Measurements from ENCODE around the gene ITPR3.

Gene ITPR3

DNA sequence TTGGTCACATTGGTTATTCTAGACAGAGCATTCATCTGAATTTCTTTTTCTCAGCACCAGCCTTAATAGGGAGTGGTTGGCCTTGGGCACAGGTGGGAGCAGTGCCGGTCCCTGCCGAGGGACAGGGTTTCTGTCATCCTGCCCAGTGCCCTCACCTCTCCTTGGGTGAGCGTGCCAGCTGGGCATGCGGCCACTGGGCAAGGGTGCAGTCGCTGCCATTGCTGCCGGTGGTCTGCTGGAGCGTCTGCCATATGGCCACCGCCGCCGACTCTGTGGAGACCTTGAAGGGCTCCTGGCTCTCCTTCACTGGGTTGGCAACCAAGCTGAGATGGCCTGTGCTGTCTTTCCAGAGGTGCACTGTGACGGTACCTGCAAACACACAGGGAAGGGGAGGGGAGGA, 106.8 kb downstream of the ITPR3 start:
- Histone ChIP-seq H3K4me1 (ENCODE audit: control insufficient read depth in 2 of 2, insufficient read depth in 1 of 2, low read depth in 1 of 2, low read length in 2 of 2) (peaks cover 0 to 7% of the 10 kb centered on the region in 2 donors), H2BK120ac (ENCODE audit: low read depth, low read length) (no peak overlapping the region), H3K23ac (ENCODE audit: low read depth, low read length, poor library complexity) (no peak overlapping the region), H2AK5ac (ENCODE audit: low read depth, low read length) (no peak overlapping the region), H2BK5ac (ENCODE audit: low read length) (no peak overlapping the region), H3K9me3 (replicated peaks in 1 of 2; ENCODE audit: control insufficient read depth in 2 of 2, insufficient read depth in 1 of 2, low read depth in 1 of 2, low read length in 2 of 2) (no peaks in the 10 kb centered on the region), H2BK15ac (ENCODE audit: low read length) (no peak overlapping the region), H3K79me1 (ENCODE audit: low read depth, low read length) (no peaks in the 10 kb centered on the region), H2AFZ (ENCODE audit: low read length) (no peak overlapping the region), H2BK12ac (ENCODE audit: low read length) (no peak overlapping the region), H3K14ac (ENCODE audit: low read length) (no peak overlapping the region), H3K4me3 (ENCODE audit: low read length in 2 of 2) (no peak overlapping the region), H4K91ac (ENCODE audit: low read depth, low read length, poor library complexity) (no peak overlapping the region), H3K4ac (ENCODE audit: low read length) (no peak overlapping the region), H3K27ac (replicated peaks; ENCODE audit: low read length) (no peak overlapping the region), H3K27me3 (ENCODE audit: control insufficient read depth in 3 of 3, insufficient read depth in 3 of 3, low read depth in 1 of 3, low read length in 3 of 3) (peaks cover 0 to 31% (median 0%) of the 10 kb centered on the region in 3 experiments), H4K8ac (ENCODE audit: low read depth, low read length) (no peak overlapping the region), H3K36me3 (replicated peaks in 1 of 2; ENCODE audit: control insufficient read depth in 2 of 2, insufficient read depth in 2 of 2, low read length in 2 of 2) (no peaks in the 10 kb centered on the region), H3K18ac (ENCODE audit: low read length) (no peak overlapping the region), H3K9ac (ENCODE audit: low read depth, low read length, poor library complexity) (no peak overlapping the region), H3K4me2 (ENCODE audit: insufficient read depth, low read length, poor library complexity, severe bottlenecking) (no peak overlapping the region)
- DNase-seq (ENCODE audit: low spot score): no peak
- no CpG with 5 or more reads among the region's 11 CpGs for WGBS, 2 donors (ENCODE audit: extremely low coverage in 2 of 2, insufficient read length in 2 of 2, insufficient replicate concordance in 1 of 2)

DNA sequence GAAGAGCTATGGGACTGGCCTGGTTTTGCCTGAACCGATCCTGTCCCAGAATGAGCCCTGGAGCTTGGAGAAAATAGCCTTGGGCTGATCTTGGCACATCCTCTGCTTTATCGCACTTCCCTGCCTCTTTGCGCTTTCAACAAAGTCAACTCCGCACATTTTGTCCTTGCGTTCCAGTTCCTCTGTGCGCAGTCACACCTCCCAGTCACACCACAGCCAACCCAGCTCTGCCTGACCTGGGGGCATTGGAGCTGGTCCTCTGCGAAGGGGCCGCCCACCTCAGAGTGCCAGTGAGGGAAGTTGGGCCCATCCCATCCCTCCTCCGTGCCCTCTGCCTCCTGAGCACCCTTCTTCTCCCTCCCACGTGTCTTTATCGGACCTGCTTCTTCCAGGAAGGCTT, 107.3 kb downstream of the ITPR3 start:
- Histone ChIP-seq H3K36me3 (replicated peaks in 1 of 2; ENCODE audit: control insufficient read depth in 2 of 2, insufficient read depth in 2 of 2, low read length in 2 of 2) (no peaks in the 10 kb centered on the region), H3K23ac (ENCODE audit: low read depth, low read length, poor library complexity) (no peak overlapping the region), H3K18ac (ENCODE audit: low read length) (peak overlapping the region; percentile 42), H3K27ac (replicated peaks; ENCODE audit: low read length) (no peak overlapping the region), H3K4ac (ENCODE audit: low read length) (no peak overlapping the region), H2AFZ (ENCODE audit: low read length) (no peak overlapping the region), H3K4me3 (ENCODE audit: low read length in 2 of 2) (no peak overlapping the region), H3K27me3 (ENCODE audit: control insufficient read depth in 3 of 3, insufficient read depth in 3 of 3, low read depth in 1 of 3, low read length in 3 of 3) (peaks cover 0 to 30% (median 0%) of the 10 kb centered on the region in 3 experiments), H4K8ac (ENCODE audit: low read depth, low read length) (no peak overlapping the region), H2BK5ac (ENCODE audit: low read length) (peak overlapping the region; percentile 4), H3K4me2 (ENCODE audit: insufficient read depth, low read length, poor library complexity, severe bottlenecking) (no peak overlapping the region), H3K79me1 (ENCODE audit: low read depth, low read length) (no peaks in the 10 kb centered on the region), H2BK15ac (ENCODE audit: low read length) (no peak overlapping the region), H2BK12ac (ENCODE audit: low read length) (no peak overlapping the region), H3K14ac (ENCODE audit: low read length) (no peak overlapping the region), H2AK5ac (ENCODE audit: low read depth, low read length) (no peak overlapping the region), H3K4me1 (ENCODE audit: control insufficient read depth in 2 of 2, insufficient read depth in 1 of 2, low read depth in 1 of 2, low read length in 2 of 2) (peaks cover 0 to 7% of the 10 kb centered on the region in 2 donors), H3K9me3 (replicated peaks in 1 of 2; ENCODE audit: control insufficient read depth in 2 of 2, insufficient read depth in 1 of 2, low read depth in 1 of 2, low read length in 2 of 2) (no peaks in the 10 kb centered on the region), H2BK120ac (ENCODE audit: low read depth, low read length) (no peak overlapping the region), H3K9ac (ENCODE audit: low read depth, low read length, poor library complexity) (peak overlapping the region; percentile 9), H4K91ac (ENCODE audit: low read depth, low read length, poor library complexity) (no peak overlapping the region)
- WGBS, 2 donors (ENCODE audit: extremely low coverage in 2 of 2, insufficient read length in 2 of 2, insufficient replicate concordance in 1 of 2): no CpG with 5 or more reads among the region's 11 CpGs
- no peak for DNase-seq (ENCODE audit: low spot score)

DNA sequence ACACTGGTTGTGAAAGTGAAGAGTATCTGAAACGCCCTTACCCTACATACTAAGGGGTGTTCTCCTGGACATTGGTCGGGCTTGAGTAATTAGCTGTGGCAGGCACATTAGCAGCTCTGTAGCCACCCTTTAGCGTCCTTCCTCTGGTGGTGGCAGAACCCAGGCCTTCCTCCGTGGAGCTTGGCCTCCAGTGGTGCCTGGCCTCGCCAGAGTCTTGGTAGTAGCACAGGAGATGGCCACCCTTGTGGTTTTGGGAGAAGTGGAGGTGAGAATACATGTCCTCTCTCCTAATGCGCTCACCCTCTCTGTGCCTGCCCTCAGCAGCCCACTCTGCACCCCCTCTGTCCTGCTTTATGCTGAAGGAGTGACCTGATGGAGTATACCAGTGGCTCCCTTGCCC, 107.9 kb downstream of the ITPR3 start:
- Histone ChIP-seq H3K9ac (ENCODE audit: low read depth, low read length, poor library complexity) (no peak overlapping the region), H3K4me2 (ENCODE audit: insufficient read depth, low read length, poor library complexity, severe bottlenecking) (no peak overlapping the region), H3K4ac (ENCODE audit: low read length) (no peak overlapping the region), H2AFZ (ENCODE audit: low read length) (no peak overlapping the region), H2BK120ac (ENCODE audit: low read depth, low read length) (no peak overlapping the region), H3K23ac (ENCODE audit: low read depth, low read length, poor library complexity) (peak overlapping the region; percentile 59), H3K4me3 (ENCODE audit: low read length in 2 of 2) (no peak overlapping the region), H2BK15ac (ENCODE audit: low read length) (no peak overlapping the region), H3K18ac (ENCODE audit: low read length) (peak overlapping the region; percentile 87), H4K8ac (ENCODE audit: low read depth, low read length) (no peak overlapping the region), H3K27ac (replicated peaks; ENCODE audit: low read length) (no peak overlapping the region), H3K9me3 (replicated peaks in 1 of 2; ENCODE audit: control insufficient read depth in 2 of 2, insufficient read depth in 1 of 2, low read depth in 1 of 2, low read length in 2 of 2) (no peaks in the 10 kb centered on the region), H3K4me1 (ENCODE audit: control insufficient read depth in 2 of 2, insufficient read depth in 1 of 2, low read depth in 1 of 2, low read length in 2 of 2) (peaks cover 0 to 7% of the 10 kb centered on the region in 2 donors), H4K91ac (ENCODE audit: low read depth, low read length, poor library complexity) (no peak overlapping the region), H2BK5ac (ENCODE audit: low read length) (no peak overlapping the region), H3K14ac (ENCODE audit: low read length) (no peak overlapping the region), H2BK12ac (ENCODE audit: low read length) (no peak overlapping the region), H2AK5ac (ENCODE audit: low read depth, low read length) (peak overlapping the region; percentile 83), H3K36me3 (replicated peaks in 1 of 2; ENCODE audit: control insufficient read depth in 2 of 2, insufficient read depth in 2 of 2, low read length in 2 of 2) (no peaks in the 10 kb centered on the region), H3K27me3 (ENCODE audit: control insufficient read depth in 3 of 3, insufficient read depth in 3 of 3, low read depth in 1 of 3, low read length in 3 of 3) (peaks cover 0 to 24% (median 0%) of the 10 kb centered on the region in 3 experiments), H3K79me1 (ENCODE audit: low read depth, low read length) (no peaks in the 10 kb centered on the region)
- WGBS, 2 donors (ENCODE audit: extremely low coverage in 2 of 2, insufficient read length in 2 of 2, insufficient replicate concordance in 1 of 2): no CpG with 5 or more reads among the region's 6 CpGs
- no peak for DNase-seq (ENCODE audit: low spot score)

DNA sequence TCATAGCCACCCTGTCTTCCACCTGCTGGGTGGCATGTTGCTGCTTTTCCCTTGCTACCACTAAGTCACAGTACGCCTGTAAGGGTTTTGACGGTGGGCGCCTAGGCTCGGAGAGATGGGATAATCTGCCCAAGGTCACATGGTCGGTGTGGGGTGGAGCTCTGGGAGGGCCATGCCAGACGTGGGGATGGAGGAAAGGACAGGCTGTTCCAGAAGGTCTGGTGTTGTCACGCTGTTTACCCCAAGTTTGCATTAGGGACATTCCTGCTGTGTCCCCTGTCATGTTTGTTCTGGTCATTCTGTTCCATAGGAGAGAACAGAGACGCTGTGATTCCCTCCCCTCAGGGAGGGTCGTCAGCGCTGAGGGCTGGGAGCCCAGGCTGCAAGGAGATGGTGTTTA, 109.5 kb downstream of the ITPR3 start:
- Histone ChIP-seq H3K4me1 (ENCODE audit: control insufficient read depth in 2 of 2, insufficient read depth in 1 of 2, low read depth in 1 of 2, low read length in 2 of 2) (peaks cover 0 to 5% of the 10 kb centered on the region in 2 donors), H3K4ac (ENCODE audit: low read length) (no peak overlapping the region), H2BK120ac (ENCODE audit: low read depth, low read length) (no peak overlapping the region), H4K91ac (ENCODE audit: low read depth, low read length, poor library complexity) (no peak overlapping the region), H3K27ac (replicated peaks; ENCODE audit: low read length) (no peak overlapping the region), H2BK5ac (ENCODE audit: low read length) (no peak overlapping the region), H3K4me3 (ENCODE audit: low read length in 2 of 2) (no peak overlapping the region), H2BK15ac (ENCODE audit: low read length) (no peak overlapping the region), H3K9ac (ENCODE audit: low read depth, low read length, poor library complexity) (no peak overlapping the region), H2BK12ac (ENCODE audit: low read length) (no peak overlapping the region), H3K14ac (ENCODE audit: low read length) (no peak overlapping the region), H2AK5ac (ENCODE audit: low read depth, low read length) (no peak overlapping the region), H3K79me1 (ENCODE audit: low read depth, low read length) (no peaks in the 10 kb centered on the region), H3K4me2 (ENCODE audit: insufficient read depth, low read length, poor library complexity, severe bottlenecking) (no peak overlapping the region), H3K18ac (ENCODE audit: low read length) (peak overlapping the region; percentile 41), H4K8ac (ENCODE audit: low read depth, low read length) (no peak overlapping the region), H3K23ac (ENCODE audit: low read depth, low read length, poor library complexity) (no peak overlapping the region), H3K27me3 (ENCODE audit: control insufficient read depth in 3 of 3, insufficient read depth in 3 of 3, low read depth in 1 of 3, low read length in 3 of 3) (peaks cover 0 to 19% (median 0%) of the 10 kb centered on the region in 3 experiments), H2AFZ (ENCODE audit: low read length) (no peak overlapping the region), H3K36me3 (replicated peaks in 1 of 2; ENCODE audit: control insufficient read depth in 2 of 2, insufficient read depth in 2 of 2, low read length in 2 of 2) (no peaks in the 10 kb centered on the region), H3K9me3 (replicated peaks in 1 of 2; ENCODE audit: control insufficient read depth in 2 of 2, insufficient read depth in 1 of 2, low read depth in 1 of 2, low read length in 2 of 2) (no peaks in the 10 kb centered on the region)
- no peak for DNase-seq (ENCODE audit: low spot score)
- no CpG with 5 or more reads among the region's 10 CpGs for WGBS, 2 donors (ENCODE audit: extremely low coverage in 2 of 2, insufficient read length in 2 of 2, insufficient replicate concordance in 1 of 2)

Measured in neuronal stem cell (in vitro differentiated cells).